ENCODE results near the gene RASSF6. TPM values are rescaled to one million over a fixed set of nuclear protein-coding genes. Genes with fewer than 3 reads are reported as not detected.
"Not testable (repeated sequence)": the region's sequence is repeated elsewhere in the genome, so short reads cannot be mapped to it uniquely, and the experiment has no call there.

RASSF6 gene
- total RNA-seq, 4 donors from 2014 or later = 2.6 to 6.7 (median 4.3) TPM

- 38 to 44% methylated on average over 3 to 4 of the region's 4 CpGs for WGBS, 2 donors
- H3K27me3 ChIP-seq = no peaks in the 10 kb centered on the region
- H3K9me3 ChIP-seq = no peaks in the 10 kb centered on the region
- DNase-seq = no peak
- peaks cover 0 to 3% (median 0%) of the 10 kb centered on the region in 3 donors for H3K36me3 ChIP-seq
- intact Hi-C loops (cut with DNase I) = no loop called here
- peak overlapping the region in 1 of 4 donors; percentile 55 for H3K27ac ChIP-seq
- peaks cover 0 to 12% (median 7%) of the 10 kb centered on the region in 3 donors for H3K4me1 ChIP-seq
- no peak overlapping the region for H3K4me3 ChIP-seq
- TF ChIP-seq CTCF (IDR thresholded peaks at IDR 0.05) (no peak), POLR2A (IDR thresholded peaks at IDR 0.05) (no peak)
Observed at GRCh38 chr4:73599182-73599581, 21.1 kb downstream of the RASSF6 start.

- no peaks in the 10 kb centered on the region for H3K9me3 ChIP-seq
- TF ChIP-seq POLR2A (IDR thresholded peaks at IDR 0.05) = no peak
- H3K27me3 ChIP-seq = no peaks in the 10 kb centered on the region
- no peak for DNase-seq
- H3K27ac ChIP-seq = no peak overlapping the region
- H3K4me3 ChIP-seq = no peak overlapping the region
- H3K36me3 ChIP-seq = peaks cover 0 to 3% (median 0%) of the 10 kb centered on the region in 3 donors
- intact Hi-C loops (cut with DNase I) = no loop called here
- peaks cover 0 to 7% (median 7%) of the 10 kb centered on the region in 3 donors for H3K4me1 ChIP-seq
Observed at GRCh38 chr4:73597594-73597993, 22.6 kb downstream of the RASSF6 start.

GRCh38 chr4:73597183-73597582 lies 23.1 kb downstream of the RASSF6 start:
- H3K9me3 ChIP-seq; H3K36me3 ChIP-seq; DNase-seq; H3K4me3 ChIP-seq; intact Hi-C loops (cut with DNase I); H3K27ac ChIP-seq; H3K27me3 ChIP-seq; H3K4me1 ChIP-seq: not testable (repeated sequence)

- intact Hi-C loops (cut with DNase I) = no loop called here
- Histone ChIP-seq H3K9me3 (no peaks in the 10 kb centered on the region), H3K36me3 (peaks cover 0 to 3% (median 0%) of the 10 kb centered on the region in 3 donors), H3K4me3 (no peak overlapping the region), H3K4me1 (peaks cover 0 to 20% (median 7%) of the 10 kb centered on the region in 3 donors), H3K27ac (no peak overlapping the region), H3K27me3 (no peaks in the 10 kb centered on the region)
- DNase-seq = no peak
- 34 to 43% methylated on average over 4 of the region's 4 CpGs for WGBS, 2 donors
- TF ChIP-seq POLR2A (IDR thresholded peaks at IDR 0.05) (no peak), CTCF (IDR thresholded peaks at IDR 0.05) (no peak)
Observed at GRCh38 chr4:73596001-73596400, 24.2 kb downstream of the RASSF6 start.

GRCh38 chr4:73593631-73594241 lies 26.5 kb downstream of the RASSF6 start:
- 76 to 81% methylated on average over 6 of the region's 6 CpGs for WGBS, 2 donors
- H3K9me3 ChIP-seq = no peaks in the 10 kb centered on the region
- peaks cover 0 to 3% (median 0%) of the 10 kb centered on the region in 3 donors for H3K36me3 ChIP-seq
- no peak overlapping the region for H3K4me3 ChIP-seq
- intact Hi-C loops (cut with DNase I) = no loop called here
- no peak for DNase-seq
- TF ChIP-seq CTCF (IDR thresholded peaks at IDR 0.05) (peak; percentile 27 to 66 (median 50)), POLR2A (IDR thresholded peaks at IDR 0.05) (no peak)
- H3K27ac ChIP-seq = no peak overlapping the region
- no peaks in the 10 kb centered on the region for H3K27me3 ChIP-seq
- peaks cover 0 to 35% (median 0%) of the 10 kb centered on the region in 3 donors for H3K4me1 ChIP-seq

GRCh38 chr4:73589887-73590801 lies 30.1 kb downstream of the RASSF6 start:
- Histone ChIP-seq H3K9me3 (no peaks in the 10 kb centered on the region), H3K27ac (peak overlapping the region; percentile 34 to 71 (median 64)), H3K4me1 (peaks cover 0 to 36% (median 0%) of the 10 kb centered on the region in 3 donors), H3K27me3 (no peaks in the 10 kb centered on the region), H3K4me3 (no peak overlapping the region), H3K36me3 (no peaks in the 10 kb centered on the region)
- WGBS, 2 donors = 22% methylated on average over 5 of the region's 5 CpGs
- intact Hi-C loops (cut with DNase I) = loop anchor here (10.0 kb wide), 1 partner anchor 275 kb away; the partner anchor contains the start of gene CXCL1
- no peak for DNase-seq
- TF ChIP-seq CTCF (IDR thresholded peaks at IDR 0.05) (no peak), POLR2A (IDR thresholded peaks at IDR 0.05) (no peak)
